Tibial nerve (tissue), 3 donors: ENCODE results near the gene TMEM214.

Source experiments
- CTCF ChIP-seq, 5 experiments: fragments of 200-600 bp in 3 of 5; fragments of 450-650 bp in 2 of 5; sonication (generic) in 3 of 5; IDR thresholded peaks; one replicate each; pipeline ENCODE4 v1.5.1; 2016 to 2019; ENCODE audit warnings: antibody characterized with exemption in 5 of 5, mild to moderate bottlenecking in 3 of 5, moderate library complexity in 2 of 5
- POLR2A ChIP-seq, 2 donors: fragments of 450-650 bp; IDR thresholded peaks; one replicate each; pipeline ENCODE4 v1.6.1; 2017; ENCODE audit warnings: antibody characterized with exemption in 2 of 2, mild to moderate bottlenecking in 2 of 2, moderate library complexity in 2 of 2

- TF ChIP-seq CTCF (IDR thresholded peaks at IDR 0.05) (no peak), POLR2A (IDR thresholded peaks at IDR 0.05) (no peak)
These were observed 9.0 kb upstream of the TMEM214 start for GRCh38 chr2:27023740-27024139.
